NCI-H128 (cell line): ENCODE data around the gene SOAT2.
A peak's percentile ranks its signal among the peaks of the same experiment; 100 is the strongest.
"Not testable (repeated sequence)": the region's sequence is repeated elsewhere in the genome, so short reads cannot be mapped to it uniquely, and the experiment has no call there.

Experiments
- DNase-seq: peaks from one replicate; lab custom pipeline; 2025; ENCODE audit not compliant: unreplicated experiment; lab: John Stamatoyannopoulos, UW

Gene SOAT2

DNA sequence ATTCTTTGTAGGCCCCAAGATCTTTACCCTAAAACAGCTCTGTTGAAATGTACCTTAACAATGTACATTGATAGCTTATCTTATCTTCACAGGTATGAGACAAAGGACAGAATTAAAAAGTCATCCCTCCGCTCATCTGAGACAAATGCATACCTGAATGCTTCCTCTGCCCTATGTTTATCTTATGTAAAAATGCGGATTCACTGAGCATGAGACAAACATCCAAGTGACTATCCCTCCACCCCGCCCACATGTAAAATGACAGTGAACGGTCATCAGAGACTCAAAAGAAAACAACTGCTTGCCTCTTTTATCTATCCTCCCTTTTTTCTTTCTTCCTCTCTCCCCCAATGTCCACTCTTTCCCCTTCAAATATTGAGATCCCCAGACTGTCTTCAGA lies 40.1 kb downstream of the SOAT2 start:
- DNase-seq = no peak

DNA sequence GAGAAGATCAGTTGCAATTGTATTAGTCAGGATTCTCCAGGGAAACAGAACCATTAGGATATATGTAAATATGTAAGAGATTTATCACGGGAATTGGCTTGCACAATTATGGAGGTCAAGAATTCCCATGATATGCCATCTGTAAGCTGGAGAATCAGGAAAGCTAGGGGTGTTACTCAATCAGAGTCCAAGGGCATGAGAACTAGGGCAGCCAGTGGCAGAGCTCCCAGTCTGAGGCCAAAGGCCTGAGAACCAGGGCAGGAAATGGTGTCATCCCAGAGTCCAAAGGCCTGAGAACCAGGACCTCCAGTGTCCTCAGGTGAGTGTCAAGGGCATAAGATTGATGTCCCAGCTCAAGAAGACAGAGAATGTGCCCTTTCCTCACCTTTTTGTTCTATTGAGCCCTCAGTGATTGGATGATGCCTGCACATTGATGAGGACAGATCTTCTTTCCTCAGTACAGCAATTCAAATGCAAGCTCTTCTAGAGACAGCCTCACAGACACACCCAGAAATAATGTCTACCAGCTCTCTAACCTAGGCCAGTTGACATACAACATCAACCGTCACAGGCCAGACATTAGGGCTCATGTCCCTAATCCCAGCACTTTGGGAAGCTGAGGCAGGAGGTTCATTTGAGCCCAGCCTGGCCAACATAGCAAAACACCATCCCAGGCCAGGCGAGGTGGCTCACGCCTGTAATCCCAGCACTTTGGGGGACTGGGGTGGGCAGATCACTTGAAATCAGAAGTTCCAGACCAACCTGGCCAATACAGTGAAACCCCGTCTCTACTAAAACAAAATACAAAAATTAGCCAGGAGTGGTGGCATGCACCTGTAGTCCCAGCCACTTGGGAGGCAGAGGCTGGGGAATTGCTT lies 42.3 kb downstream of the SOAT2 start:
- DNase-seq = no peak

DNA sequence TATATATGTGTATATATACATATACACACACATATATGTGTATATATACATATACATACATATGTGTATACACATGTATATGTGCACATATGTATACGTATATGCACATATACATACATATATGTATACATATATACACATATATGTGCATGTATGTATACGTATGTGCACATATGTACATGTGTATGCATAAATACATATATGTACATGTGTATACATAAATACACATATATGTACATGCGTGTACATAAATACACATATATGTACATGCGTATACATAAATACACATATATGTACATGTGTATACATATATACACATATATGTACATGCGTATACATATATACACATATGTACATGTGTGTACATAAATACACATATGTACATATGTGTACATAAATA lies 43.9 kb downstream of the SOAT2 start:
- DNase-seq = no peak

DNA sequence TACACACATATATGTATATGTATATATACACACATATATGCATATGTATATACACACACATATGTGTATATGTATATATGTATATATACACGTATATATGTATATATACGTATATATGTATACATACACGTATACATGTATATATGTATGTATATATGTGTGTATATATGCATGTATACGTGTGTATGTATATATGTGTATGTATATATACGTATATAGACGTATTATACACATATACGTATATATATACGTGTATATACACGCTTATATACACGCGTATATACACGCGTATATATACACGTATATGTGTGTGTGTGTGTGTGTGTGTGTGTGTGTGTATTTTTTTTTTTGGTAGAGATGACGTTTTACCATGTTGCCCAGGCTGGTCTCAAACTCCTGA lies 44.4 kb downstream of the SOAT2 start:
- no peak for DNase-seq

DNA sequence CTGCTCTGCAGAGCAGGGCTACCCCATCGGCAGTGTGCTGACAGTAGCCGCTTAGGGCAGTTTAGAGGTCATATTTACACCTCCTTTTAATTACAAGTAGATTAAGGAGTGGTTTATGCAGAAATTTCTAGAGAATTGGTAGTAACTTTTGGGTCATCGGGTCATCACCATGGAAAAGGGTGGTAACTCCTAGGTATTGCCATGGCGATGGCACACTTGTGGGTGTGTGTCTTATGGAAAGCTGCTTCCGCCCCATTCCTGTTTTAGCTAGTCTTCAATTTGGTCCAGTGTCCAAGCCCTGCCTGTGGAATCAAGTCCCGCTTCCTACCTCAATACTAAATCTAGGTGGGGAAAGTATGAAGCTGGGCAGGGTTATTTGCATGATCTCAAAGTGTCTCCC lies 47.8 kb downstream of the SOAT2 start:
- DNase-seq = no peak

DNA sequence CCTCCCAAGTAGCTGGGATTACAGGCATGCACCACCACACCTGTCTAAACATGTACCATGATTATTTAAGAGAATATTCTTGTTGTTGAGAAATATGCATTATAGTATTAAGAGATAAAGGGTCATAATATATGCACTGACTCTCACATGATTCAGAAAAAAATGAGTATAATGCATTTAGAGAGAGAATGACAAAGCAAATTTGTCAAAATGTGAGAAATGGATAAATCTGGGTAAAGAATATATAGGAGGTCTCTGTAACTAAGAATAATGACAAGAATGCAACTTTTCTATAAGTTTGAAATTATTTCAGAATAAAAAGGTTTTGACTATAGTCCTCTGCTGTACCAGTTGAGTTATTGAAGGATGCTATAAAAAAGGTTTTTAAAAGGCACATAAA lies 49.1 kb downstream of the SOAT2 start:
- no peak for DNase-seq

DNA sequence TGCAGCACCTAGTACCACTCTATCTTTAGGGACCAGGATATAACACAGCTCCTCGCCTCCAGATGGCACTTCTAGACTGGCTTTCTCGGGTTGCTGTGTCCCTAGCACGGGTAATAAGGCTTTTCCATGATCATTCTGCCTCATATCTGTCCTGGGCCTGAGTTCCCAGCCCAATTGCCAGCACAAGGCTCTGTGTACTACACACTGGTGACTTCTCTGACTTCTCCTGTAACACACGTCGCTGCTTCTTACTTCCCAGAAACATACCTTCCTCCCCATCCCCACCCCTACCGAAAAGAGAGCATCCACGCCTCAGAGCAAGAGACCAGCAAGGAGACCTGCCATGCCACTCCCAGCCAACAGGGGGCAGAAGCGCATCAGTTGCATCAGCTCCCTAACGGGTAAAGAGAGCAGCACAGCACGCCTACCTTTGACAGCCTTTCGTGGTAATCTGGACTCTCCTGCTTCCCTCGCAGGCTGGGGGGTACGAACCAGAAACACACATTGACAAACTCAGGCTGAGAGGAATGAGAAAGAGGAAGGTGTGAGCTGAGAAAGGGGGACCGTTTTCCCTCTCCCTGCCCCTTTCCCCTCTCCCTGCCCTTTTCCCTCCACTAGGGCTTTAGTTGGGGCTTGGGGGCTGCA lies 56.0 kb downstream of the SOAT2 start:
- peak; percentile 83 for DNase-seq

DNA sequence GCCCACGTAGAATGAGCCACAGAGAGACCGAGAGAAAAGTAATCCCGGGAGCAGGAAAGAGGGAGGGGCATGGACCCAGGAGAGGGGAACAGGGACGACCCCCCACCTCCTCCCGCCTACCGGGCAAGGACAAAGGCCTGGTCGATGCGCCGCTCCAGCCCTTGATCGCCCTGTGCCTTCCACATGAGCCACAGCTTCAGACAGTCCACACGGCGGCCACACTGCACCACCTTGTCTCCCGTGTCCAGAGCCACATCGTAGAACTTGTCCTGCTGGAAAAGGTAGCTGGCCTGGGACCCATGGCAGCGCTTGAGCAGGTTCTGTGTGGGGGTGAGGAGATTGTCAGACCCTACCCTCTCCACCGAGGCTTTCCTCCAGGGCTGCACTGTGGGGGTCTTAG lies 56.7 kb downstream of the SOAT2 start:
- no peak for DNase-seq

DNA sequence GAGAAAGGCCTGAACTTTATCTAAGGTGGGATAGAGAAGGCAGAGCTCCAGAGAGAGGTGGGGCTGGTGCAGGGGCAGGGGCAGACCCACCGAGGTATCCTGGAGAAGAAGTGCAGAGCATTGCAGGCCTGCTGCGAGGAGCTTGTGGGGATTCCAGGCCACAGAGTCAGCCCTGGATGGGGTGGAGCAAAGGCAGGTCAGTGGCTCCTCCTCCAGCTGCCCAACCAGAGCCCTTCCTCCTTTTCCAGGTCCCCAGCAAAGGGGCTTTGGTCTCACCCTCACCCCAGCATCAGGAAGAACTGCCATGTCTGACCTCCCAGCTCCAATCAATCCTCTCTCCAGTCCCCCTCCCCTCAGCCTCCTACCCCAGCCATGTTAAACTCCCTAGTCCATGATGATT lies 57.4 kb downstream of the SOAT2 start:
- no peak for DNase-seq

DNA sequence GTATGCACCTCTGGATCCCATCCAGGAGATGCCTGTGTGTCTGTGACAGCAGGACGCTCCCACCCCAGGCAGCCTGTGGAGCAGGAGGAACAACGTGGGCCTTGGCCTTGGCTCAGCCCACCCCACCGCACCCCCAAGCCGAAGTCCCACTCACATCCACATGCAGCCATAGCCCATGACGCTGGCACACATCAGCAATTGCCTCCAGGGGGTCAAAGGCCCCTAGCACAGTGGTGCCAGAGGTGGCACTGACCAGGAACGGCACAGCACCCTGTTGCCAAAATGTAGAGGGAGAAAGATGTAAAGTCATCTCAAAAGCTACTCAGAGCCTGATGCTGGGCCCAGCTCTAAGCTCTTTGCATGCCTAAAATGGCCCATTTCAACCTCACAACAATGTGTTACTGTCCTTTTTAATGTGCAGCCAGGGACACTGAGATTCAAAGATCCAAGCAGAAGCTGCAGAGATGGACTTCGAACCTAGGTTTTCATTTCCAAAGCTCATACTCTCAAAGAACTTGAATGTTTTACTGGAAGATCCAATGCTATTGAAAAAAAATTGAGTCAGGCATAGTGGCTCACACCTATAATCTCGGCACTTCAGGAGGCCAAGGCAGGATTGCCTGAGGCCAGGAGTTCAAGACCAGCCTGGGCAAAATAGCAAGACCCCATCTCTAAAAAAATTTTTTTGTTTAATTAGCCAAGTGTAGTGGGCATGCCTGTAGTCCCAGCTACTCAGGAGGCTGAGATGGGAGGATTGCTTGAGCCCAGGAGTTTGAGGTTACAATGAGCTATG lies 58.0 kb downstream of the SOAT2 start:
- no peak for DNase-seq

DNA sequence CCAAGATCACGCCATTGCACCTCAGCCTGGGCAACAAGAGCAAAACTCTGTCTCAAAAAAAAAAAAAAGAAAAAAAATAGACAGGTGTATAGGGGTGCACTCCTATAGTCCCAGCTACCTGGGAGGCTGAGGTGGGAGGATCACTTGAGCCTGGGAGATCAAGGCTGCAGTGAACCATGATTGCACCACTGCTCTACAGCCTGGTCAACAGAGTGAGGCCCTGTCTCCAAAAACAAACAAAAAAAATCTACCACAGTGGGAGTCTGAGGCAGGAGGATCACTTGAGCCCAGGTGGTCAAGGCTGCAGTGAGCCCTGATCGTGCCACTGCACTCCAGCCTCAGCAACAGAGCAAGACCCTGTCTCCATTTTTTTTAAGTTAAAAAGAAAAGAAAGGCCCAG lies 59.7 kb downstream of the SOAT2 start:
- DNase-seq = not testable (repeated sequence)

DNA sequence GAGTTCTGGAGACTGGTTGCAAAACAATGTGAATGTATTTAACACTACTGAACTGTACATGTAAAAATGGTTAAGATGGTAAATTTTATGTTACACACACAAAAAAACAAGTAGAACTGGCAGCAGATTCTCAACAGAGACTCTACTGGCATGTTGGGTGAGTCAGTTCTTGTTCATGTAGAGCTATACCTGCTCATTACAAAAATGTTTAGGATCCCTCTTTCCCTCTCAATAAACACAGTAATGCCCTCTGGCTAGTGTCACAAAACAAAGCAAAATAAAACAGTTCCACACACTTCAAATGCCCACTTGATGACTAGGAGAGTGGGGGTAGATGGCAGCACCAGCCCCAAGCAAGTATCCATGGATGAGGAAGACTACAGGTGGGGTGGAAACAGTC lies 63.6 kb downstream of the SOAT2 start:
- DNase-seq = no peak

DNA sequence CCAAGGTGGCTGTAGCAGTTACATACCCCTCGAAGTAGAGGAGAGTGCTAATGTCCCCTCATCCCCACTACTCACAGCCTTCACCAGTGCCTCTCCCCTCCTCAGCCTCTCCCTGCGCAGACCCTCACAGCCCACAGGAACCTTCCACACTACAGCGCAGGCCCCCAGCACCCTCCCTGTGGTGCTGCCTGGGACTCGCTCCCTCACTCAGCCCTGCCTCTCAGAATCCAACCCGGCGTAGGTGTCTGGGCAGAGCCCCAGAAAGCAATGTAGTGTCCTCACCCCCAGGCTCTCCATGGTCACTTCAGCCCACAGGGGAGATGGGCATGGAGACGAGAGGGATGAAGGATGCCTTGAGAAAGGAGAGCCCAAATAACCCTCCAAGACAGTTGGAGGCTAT lies 66.4 kb downstream of the SOAT2 start:
- no peak for DNase-seq

DNA sequence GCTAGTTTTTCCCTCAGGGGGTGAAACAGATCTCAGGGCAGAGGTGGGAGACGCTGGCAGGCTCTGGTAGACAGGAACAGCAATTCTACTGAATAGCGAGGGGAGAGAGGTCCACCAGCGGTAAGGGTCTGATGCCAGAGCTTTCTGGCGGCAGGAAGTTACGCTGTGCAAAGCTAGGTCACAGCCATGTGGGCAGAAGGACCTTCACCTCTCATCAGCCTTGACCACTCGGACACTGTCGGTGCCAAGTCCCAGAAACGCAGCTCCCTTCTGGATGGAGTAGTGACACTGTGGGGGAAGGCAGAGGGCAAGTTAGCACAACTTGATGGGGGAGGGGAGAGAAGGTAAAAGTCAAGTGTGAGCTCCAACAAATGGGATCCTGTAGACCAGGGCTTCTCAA lies 66.9 kb downstream of the SOAT2 start:
- no peak for DNase-seq

DNA sequence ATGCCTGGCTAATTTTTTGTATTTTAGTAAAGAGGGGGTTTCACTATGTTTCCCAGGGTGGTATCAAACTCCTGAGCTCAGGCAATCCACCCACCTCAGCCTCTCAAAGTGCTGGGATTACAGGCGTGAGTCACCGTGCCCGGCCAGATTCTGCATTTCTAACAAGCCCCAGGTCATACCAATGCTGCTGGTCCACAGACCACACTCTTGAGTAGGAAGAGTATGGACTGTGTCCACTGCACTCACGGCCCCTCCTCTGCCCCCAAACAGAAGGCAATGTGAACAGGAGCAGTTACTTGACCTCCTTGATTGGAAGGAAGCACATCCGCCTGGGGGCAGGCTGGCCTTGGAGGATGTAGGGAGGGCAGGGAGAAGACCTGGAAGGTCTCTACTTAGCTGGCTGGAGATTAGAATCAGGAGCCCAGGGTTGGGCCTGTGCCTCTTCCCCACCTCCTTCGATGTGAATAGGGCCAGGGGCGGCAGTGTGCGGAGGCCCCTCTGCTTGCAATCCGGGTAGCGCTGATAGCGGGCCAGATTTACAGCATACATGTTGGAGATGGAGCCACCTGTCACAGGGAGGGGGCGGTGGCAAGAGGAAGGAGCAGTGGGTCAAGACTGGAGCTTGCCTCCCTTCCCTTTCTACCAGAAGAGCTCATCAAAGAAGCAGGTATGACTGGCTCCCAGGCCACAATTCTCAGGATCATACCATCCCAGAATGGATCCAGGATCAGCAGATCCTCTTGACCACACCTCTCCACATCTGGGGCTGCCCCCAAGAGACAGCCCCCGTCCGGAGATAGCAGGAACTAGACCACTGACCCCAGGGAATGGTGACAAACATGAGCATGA lies 67.8 kb downstream of the SOAT2 start:
- DNase-seq = no peak

DNA sequence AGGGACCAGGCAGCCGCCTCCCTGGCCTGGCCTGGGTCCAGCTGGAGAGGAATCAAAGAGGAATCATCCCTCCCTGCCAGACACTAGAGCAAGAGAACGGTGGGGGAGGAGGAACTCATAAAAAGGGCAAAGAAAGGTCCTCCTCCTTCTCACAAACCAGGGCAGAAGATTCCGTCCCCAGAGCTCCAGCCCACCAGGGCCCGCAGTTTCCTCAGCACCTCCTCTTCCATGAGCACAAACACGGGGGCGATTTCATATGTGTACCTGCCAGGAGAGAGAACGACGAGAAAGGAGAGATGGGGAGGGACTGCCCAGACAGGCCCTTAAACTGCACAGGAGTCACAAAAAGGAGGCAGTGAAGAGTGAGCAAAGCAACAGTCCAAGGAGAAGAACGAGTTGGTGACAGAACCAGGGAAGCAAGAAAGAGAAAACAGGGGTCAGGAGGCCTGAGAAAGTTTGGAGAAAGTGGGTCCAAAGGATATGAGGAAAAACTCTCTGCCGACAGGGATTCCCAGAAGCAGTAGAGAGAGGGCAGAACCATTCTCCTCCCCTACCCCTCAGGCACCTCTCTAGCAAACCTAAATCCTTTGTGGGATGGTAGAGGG lies 68.5 kb downstream of the SOAT2 start:
- no peak for DNase-seq

DNA sequence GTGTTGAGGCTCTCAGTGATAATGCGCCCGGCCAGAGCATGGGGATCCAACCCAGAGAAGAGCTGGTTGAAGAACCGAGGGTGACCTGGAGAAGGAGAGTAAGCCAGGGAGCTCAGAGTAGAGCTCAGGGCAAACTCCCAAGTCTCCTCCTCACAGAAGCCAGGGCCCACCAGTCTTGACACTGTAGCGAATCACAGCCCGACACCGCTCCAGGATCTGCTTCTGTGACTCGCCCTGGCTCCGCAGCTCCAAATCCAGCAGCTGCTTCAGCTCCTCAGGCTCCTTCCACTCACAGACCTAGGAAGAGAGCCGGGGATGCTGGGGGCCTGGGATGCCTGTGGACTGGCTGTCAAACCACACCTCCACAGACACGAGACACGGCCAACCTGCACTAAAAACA lies 69.1 kb downstream of the SOAT2 start:
- DNase-seq = no peak

DNA sequence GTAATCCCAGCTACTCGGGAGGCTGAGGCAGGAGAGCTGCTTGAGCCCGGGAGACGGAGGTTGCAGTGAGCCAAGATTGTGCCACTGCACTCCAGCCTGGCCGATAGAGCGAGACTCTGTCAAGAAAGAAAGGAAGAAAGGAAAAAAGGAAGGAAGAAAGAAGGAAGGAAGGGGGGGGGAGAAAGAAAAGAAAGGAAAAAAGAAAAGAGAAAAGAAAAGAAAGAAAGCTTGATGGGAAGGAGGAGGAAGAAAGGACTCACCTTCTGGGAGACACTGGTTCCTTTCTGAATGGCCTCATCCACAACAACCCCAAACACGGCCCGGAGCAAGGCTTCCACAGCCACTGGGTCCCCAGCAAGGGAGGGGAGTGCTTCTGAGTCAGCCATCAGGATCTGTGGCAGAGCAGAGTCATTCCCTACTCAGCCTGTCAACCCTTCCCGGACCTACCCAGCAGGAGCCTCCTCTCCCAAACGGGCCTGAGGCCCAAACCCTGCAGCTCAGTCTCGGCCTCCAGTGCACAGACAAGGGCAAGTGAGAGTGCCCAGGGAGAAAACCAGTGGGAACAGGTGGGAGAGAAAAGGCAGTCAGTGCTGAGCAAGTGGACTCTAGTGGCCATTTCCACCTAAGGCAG lies 69.9 kb downstream of the SOAT2 start:
- no peak for DNase-seq
